GM21528 (cell line): Measurements from ENCODE around the gene NPM1.

Source experiments
- ATAC-seq: cut with Tn5 transposase; IDR thresholded peaks from one replicate; pipeline ENCODE4 v1.9.1; 2021; ENCODE audit warnings: mild to moderate bottlenecking, moderate library complexity; ENCODE audit not compliant: unreplicated experiment, low FRiP score

Gene NPM1

DNA sequence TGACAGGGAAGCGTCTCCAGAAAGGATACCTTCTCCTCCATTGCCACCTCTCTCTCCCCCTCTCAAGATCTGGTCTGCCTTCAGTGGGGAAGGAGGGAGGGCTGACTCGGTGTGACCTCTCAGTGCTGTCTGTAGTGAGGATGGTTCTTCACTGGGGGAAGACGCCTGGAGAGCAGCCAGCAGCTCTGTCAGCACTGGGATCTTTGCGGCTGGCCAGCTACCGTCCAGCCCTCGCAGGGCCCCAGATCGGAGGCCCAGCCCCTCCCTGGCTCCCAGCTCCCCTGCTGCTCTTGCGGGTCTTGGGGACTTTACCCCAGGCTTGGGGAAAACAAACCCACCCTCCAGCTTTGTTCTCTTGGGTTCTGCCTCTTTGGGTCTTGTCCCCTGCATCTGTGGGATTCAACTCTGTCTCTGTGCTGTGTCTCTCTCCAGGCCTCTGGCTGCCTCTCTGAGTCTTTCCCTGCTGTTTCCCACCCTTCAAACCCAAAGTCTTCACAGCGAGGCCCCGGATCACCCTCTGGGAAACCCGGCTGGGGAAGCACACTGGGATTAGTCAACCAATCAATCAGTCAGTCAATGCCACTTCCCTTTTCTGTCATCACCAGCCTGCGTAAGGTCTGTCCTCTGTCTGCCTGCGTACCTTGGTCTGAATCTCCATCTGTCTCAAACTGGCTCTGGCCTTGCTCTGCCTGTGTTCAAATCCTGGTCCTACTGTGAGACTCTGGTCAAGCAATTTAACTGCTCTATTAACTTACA lies 54.8 kb downstream of the NPM1 start:
- ATAC-seq: no peak

DNA sequence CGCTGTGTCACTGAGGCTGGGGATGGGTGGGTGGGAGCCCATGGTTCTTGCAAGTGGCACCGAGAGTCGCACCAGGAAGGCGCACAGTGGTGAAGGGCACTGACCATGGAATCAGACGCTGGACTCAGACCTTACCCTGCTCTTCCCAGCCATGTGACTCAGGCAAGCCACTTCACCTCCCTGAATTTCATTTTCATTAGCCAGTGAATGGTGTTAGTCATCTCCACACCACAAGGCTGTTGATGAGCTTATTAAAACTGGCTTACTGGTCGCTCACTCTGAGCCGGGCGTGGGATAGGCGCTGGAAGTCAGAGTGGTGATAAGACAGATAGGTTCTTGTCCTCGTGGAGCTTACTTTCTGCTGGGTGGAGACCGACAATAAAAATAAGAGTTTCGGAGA lies 56.9 kb downstream of the NPM1 start:
- no peak for ATAC-seq

DNA sequence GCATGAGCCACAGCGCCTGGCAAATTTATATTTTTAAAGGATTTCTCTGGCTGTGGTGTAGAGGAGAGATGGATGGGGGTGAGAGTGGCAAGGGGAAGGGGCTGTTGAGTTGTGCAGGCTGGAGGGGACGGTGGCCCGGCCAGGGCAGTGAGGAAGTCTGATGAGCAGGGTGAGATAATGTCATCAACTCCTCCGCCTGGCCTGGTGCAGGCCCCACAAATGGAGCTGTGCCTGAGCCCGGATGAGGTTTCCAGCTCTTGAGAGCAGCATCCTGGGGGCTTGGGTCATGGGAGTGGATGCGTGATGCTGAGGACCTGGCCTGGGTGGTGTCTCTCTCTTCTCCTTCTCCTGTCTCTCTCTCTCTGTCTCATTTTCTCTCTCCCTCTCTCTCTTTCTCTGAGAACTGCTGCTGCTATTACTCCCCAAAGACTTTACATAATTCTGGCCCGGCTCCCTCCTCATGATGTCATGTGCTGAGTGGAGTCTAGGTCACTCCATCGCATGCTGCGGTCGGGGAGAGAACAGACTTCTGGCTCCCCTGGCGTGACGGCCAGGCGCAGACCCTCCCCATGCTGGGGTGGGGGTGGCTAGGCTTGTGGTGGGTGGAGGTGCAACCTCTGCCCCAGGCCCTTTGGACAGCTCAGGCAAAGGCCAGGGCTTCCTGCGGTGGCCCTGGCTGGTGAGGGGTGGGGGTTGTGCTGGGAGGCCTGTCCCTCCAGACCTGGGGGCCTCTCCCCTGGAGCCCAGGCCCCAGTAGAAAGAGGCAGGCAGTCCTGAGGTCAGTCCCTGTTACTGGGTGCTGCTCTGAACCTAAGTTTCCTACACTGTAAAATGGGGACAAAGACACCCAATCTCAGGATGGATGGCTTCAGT lies 58.2 kb downstream of the NPM1 start:
- no peak for ATAC-seq

DNA sequence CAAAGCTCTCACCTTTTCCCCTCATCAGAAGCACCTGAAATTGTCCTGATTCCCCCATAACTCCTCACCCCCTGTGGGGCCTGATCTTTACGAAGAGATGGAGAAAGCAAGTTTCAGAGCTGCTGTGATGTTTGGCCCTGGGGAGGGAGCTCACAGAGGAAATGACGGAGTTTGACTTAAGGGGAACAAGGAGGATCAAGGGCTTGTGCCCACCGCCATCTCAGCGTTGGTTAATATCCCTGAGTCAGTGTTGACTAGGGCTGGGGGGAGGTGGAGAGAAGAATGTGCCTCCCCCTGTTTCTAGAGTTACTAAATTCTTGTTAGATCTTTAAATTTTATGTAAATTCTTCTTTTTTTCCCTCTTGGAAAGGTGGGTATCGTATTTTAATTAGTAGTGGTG lies 59.6 kb downstream of the NPM1 start:
- ATAC-seq: no peak

DNA sequence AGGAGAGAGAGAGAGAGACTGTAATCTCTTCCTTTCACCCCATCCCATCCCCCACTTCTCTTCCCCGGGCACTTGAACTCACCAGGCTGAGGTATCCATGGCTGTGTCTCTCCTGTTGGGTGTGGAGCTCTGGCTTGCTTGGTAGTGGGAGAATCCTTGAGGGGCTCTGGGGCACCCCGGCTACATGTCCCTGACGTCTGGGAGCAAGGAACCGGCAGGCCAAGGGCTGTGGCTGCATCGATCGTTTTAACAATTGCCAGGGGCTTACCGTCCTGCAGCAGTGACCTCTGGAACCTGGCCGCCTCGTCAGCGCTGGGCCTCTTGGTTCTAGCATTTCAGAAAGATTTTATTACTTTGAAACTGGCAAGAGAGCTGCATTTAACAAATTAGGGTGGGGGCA lies 61.8 kb downstream of the NPM1 start:
- no peak for ATAC-seq

DNA sequence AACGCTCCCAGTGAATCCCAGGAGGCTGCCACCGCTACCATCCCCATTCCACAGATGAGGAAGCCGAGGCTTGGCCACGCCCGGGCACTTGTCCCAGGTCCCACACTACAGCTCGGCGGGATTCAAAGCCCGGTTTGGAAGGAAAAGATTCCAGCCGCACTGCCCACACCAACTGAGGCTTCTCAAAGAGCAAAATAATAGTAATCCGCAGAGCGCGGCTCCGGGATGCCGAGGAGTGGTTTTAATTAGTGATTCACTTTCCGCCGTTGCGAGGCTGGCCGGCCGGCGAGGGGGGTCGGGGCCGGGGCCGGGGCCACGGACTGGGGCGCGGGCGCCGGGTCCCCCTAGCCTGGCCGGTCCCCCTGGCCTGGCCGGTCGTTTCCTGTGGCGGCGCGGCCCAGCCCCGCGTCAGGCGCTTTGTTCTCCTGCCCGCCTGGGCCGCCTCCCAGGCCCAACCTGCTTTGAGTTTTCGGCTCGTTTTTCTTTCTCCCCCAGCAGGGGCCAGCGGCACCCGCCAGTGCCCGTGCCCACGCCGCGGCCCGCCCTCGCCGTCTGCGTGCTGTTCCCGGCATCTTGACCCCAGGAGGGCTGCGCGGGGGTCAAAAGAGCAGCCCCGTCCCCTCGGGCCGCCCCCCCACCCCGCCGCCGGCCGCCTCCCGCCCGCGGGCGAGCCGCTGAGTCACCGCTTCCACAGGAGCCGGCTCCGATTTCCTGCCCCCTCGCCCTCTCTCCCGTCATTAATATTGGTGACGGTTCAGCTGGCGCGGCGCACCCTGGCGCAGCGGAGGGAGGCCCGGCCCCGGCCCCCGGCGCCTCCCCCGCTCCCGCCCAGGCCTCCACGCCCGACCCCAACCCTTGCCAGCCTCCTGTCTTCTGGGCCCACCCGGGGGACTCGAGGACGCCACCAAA lies 63.0 kb downstream of the NPM1 start:
- ATAC-seq: no peak

DNA sequence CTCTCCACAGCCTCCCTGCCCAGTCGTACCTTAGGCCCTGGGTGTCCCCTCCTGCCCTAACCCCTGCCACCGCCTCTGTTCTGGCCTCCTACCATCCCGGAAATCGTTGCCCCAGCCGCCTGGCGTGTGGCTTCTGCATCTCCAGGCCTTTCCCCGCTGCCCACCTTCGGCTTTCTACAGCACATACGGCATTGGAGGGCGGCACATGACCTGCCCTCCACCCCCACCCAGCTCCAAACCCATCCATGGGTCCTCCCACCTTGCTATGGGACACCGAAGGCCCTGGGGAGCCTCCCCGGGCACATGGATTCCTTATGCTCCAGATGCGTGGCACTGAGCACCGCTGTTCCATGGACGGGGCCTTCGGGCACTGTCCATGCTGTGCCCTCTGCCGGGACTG lies 63.8 kb downstream of the NPM1 start:
- no peak for ATAC-seq

DNA sequence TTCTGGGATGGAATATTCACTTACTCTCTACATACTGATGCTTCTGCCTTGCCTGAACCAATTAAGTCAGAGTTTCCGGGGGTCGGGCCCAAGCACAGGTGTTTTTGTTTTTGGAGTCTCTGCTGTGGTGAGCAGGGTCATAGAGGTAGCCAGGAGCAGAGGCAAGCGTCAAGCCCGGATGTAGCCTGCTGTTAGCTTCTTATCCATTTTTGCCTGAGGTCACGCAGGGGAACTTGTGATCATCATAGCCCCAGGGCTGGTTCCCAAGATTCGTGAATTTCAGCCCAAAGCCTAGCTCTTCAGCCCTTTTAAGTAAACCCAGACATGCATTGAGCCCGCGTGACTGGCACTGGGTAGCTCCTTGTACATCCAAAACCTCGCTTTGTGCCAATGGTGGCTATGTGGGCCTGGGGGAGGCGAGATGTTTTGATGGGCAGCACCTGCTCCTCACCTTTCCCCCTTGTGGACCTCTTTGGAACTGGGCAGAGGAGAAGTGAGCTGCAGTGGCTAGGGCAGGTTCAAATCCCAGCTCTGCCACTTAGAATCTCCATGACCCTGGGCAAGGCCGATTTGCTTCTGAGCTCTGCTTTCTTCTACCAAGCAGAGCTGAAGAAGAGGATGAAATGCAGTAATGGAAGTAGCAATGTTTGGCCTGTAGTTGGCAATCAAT lies 65.5 kb downstream of the NPM1 start:
- no peak for ATAC-seq

DNA sequence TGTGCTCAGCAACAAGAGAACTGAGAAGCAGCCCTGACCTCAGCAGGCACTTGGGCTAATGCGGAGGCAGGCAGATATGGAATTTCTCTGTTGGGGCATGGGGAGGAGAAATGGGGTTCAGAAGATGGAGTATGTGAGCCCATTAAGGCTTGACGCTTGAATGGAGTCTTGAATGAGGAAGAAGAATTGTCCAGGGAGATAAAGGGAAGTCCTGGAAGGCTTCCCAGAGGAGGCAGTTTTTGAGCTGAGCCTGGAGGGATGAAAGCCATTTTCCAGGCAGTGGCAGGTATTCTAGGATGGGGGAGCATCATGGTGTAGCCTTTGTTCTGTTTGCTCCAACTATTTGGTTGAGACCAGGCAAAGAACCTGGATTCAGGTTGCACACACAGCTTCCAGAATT lies 66.3 kb downstream of the NPM1 start:
- no peak for ATAC-seq

DNA sequence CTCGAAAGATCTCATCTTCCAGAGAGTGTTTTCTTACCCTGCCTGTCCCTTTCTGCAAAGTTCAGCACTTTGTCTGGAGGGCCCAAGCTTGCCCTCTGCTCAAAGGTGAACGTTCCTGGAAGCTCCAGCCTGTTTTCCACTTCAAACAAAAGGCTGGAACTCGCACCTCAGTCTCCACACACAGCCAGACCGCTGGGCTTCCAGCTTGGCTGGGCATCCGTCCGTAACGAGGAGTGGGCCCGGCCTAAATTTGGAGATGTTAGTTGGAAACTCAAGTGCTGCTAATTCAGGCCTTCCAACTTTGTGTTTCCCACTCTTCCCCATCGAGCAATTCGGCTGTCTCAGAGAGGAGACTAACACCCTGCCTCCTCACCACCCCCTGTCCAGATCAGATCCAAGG lies 66.9 kb downstream of the NPM1 start:
- ATAC-seq: no peak

DNA sequence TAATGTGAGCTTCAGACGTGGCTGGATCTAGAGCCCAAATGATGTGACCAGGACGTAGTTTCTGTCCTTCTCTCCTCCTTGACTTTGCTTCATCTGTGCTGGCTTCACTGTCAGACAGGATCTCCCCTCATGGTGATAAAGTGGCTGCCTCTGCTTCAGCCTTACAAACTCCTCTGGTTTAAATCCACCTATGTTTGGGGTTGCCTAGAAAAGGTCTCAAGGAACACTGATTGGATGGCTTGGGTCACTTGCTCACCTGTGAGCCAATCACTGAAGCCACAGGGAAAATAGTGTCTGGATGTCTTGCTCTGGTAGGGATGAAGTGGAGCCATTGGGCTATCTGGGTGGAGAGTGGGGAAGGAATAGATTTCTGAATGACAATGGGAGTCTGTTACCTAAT lies 67.9 kb downstream of the NPM1 start:
- no peak for ATAC-seq

DNA sequence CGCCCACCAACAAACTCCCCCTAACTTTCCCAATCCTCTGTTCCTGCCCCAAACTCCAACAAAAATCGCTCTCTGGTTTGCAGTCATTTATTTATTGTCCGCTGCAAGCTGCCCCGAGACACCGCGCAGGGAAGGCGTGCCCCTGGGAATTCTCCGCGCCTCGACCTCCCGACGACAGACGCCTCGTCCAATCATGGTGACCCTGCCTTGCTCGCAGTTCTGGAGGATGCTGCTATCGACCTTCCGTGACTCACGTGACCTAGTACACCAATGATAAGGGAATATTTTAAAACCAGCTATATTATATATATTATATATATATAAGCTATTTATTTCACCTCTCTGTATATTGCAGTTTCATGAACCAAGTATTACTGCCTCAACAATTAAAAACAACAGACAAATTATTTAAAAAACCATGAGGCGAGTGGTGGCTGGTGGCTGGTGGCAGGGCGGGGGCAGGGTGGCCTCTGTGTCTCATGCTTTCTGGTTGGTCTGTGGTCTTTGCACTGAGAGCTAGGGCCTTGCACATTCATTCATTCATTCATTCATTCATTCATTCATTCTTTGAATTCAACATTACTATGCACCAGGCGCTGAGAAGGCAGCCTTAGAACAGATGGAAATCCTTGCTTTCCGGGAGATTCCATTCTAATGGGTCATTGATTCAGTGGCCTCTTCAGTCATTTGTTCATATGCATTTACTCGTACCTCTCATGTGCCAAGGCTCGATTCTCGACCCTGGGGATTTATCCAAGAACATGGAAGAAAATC lies 69.7 kb downstream of the NPM1 start:
- ATAC-seq: no peak

DNA sequence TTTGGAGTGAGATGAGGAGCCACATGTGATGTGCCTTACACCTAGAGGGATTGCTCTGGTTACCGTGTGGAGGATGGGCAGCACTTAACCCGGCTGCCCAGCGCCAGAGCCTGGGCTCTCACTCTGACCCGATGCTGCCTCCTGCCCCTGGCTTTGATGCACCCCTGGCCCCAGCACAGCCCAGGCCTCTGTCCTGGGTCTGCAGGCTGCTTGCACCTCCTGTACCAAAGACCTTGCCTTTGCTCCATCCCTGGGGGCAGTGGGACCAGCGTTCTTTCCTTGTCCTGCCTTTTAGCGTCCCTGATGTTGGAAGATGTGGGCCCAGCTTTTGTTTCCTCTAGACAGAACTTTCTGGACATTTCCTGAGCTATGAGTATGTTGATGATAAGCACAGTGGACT lies 72.2 kb downstream of the NPM1 start:
- ATAC-seq: no peak
